GM21825 (cell line): ENCODE measurements around the gene PRCD.
"Not testable (repeated sequence)": the region's sequence is repeated elsewhere in the genome, so short reads cannot be mapped to it uniquely, and the experiment has no call there.

Experiments used
- ATAC-seq: cut with Tn5 transposase; IDR thresholded peaks from one replicate; pipeline ENCODE4 v1.9.1; 2021; ENCODE audit warnings: mild to moderate bottlenecking, moderate library complexity; ENCODE audit not compliant: unreplicated experiment

PRCD gene

GRCh38 chr17:76525513-76525833 is 14.4 kb upstream of the PRCD start:
- not testable (repeated sequence) for ATAC-seq

GRCh38 chr17:76527016-76527415 is 12.8 kb upstream of the PRCD start:
- ATAC-seq: not testable (repeated sequence)

- ATAC-seq: peak; percentile 52
These were observed 12.3 kb upstream of the PRCD start for GRCh38 chr17:76527430-76528111.

- ATAC-seq: peak; percentile 26
These were observed 11.7 kb upstream of the PRCD start for GRCh38 chr17:76528156-76528527.

GRCh38 chr17:76528528-76529223 is 11.2 kb upstream of the PRCD start:
- ATAC-seq: no peak

GRCh38 chr17:76529224-76530094 is 10.4 kb upstream of the PRCD start:
- no peak for ATAC-seq

- no peak for ATAC-seq
These were observed 9.6 kb upstream of the PRCD start for GRCh38 chr17:76530095-76530723.

- ATAC-seq: no peak
These were observed 8.9 kb upstream of the PRCD start for GRCh38 chr17:76530811-76531485.

GRCh38 chr17:76531486-76532038 is 8.3 kb upstream of the PRCD start:
- no peak for ATAC-seq

GRCh38 chr17:76532072-76532651 is 7.7 kb upstream of the PRCD start:
- no peak for ATAC-seq

GRCh38 chr17:76533640-76534359 is 6.0 kb upstream of the PRCD start:
- ATAC-seq: not testable (repeated sequence)

GRCh38 chr17:76534831-76535732 is 4.8 kb upstream of the PRCD start:
- ATAC-seq: no peak

GRCh38 chr17:76535788-76536510 is 3.9 kb upstream of the PRCD start:
- ATAC-seq: no peak

- no peak for ATAC-seq
These were observed 3.1 kb upstream of the PRCD start for GRCh38 chr17:76536511-76537287.

- ATAC-seq: no peak
These were observed 2.6 kb upstream of the PRCD start for GRCh38 chr17:76537288-76537577.

- no peak for ATAC-seq
These were observed 2.1 kb upstream of the PRCD start, which contains the start of gene CYGB for GRCh38 chr17:76537578-76538280. TSS of gene CYGB (minus strand) at chr17:76537709. CDS start at chr17:76537542, 167 bp downstream.
